Esophagus squamous epithelium (tissue), 4 donors: ENCODE measurements around the gene GRIK4.

ENCODE experiments used
- CTCF ChIP-seq, 6 experiments: fragments of 450-650 bp in 4 of 6; fragments of 200-600 bp in 2 of 6; sonication (generic) in 2 of 6; IDR thresholded peaks; one replicate each; pipeline ENCODE4 v1.5.1; 2016 to 2019; ENCODE audit warnings: antibody characterized with exemption in 6 of 6, mild to moderate bottlenecking in 4 of 6, moderate library complexity in 4 of 6
- POLR2A ChIP-seq, 4 donors: fragments of 450-650 bp; IDR thresholded peaks; one replicate each; pipeline ENCODE4 v1.6.1; 2017; ENCODE audit warnings: antibody characterized with exemption in 4 of 4, mild to moderate bottlenecking in 4 of 4, moderate library complexity in 3 of 4

GRCh38 chr11:120735035-120735434, 223.5 kb downstream of the GRIK4 start:
- TF ChIP-seq POLR2A (IDR thresholded peaks at IDR 0.05) (no peak), CTCF (IDR thresholded peaks at IDR 0.05) (no peak)
